ENCODE data around the gene INPP5D.
A peak's percentile ranks its signal among the peaks of the same experiment; 100 is the strongest.

Gene INPP5D

DNA sequence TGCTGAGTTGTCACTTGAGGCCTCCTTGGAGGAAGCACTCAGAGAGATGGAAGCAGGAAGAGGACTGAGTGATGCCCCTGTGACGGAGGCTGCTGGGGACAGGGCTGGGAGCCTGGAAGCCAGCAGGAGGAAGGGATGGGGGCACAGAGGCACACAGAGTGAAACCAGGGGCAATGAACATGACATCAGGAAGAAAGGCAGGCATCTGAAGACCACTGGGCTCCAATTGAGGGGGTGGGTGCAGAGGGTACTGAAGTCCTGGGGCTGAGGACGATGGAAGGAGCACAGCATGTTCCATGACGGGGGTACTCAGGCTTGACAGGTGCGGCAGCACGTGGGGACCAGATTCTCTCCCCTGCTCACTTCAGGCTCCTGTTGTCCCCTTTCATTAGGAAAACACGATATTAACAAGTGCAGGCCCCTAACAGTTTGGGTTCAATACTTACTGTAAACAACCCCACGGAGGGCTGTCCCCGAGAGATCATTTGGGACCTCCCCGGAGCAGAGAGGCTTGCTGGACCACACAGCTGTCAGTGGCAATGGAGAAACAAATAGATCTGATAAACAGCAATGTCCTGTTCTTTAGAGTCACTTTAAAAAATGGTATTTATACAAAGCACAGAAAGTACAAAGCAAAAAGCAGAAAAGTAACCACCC is 8.7 kb downstream of the INPP5D start:
- H3K27me3 Mint-ChIP-seq = no peaks in the 10 kb centered on the region
- peaks cover 27% of the 10 kb centered on the region for H3K36me3 Mint-ChIP-seq (ENCODE audit: low read depth)
- H3K27ac Mint-ChIP-seq = peak overlapping the region; percentile 47
- ATAC-seq (no peak), DNase-seq (no peak)
- peaks cover 69% of the 10 kb centered on the region for H3K4me1 Mint-ChIP-seq
- no peak overlapping the region for H3K4me3 Mint-ChIP-seq
- H3K9me3 Mint-ChIP-seq = peaks cover 4% of the 10 kb centered on the region

GRCh38 chr2:233072838-233073237 is 12.7 kb downstream of the INPP5D start:
- ATAC-seq (no peak), DNase-seq (no peak)
- Mint-ChIP-seq H3K36me3 (ENCODE audit: low read depth) (peaks cover 20% of the 10 kb centered on the region), H3K27me3 (no peaks in the 10 kb centered on the region), H3K9me3 (peaks cover 4% of the 10 kb centered on the region), H3K27ac (peak overlapping the region; percentile 69), H3K4me1 (peaks cover 39% of the 10 kb centered on the region), H3K4me3 (no peak overlapping the region)

DNA sequence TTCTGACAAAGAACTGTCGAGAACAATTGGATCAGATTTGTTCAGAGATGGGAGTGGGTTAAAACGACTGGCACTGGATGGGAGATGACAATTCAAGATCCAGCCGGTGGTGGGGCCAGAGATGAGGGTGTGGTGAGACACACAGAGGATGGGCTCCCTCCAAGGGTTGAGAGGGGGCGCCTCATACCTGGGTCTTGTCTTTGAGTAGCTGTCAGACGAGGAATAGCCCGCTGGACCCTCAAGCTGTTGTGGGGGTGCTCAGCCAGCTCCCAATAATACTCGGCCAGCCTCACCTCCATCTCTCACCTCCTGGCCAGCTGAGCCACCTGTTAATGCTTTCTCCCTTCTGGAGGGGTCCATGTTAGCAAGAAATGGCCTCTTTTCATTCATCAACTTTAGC is 14.0 kb downstream of the INPP5D start:
- peaks cover 23% of the 10 kb centered on the region for H3K36me3 Mint-ChIP-seq (ENCODE audit: low read depth)

DNA sequence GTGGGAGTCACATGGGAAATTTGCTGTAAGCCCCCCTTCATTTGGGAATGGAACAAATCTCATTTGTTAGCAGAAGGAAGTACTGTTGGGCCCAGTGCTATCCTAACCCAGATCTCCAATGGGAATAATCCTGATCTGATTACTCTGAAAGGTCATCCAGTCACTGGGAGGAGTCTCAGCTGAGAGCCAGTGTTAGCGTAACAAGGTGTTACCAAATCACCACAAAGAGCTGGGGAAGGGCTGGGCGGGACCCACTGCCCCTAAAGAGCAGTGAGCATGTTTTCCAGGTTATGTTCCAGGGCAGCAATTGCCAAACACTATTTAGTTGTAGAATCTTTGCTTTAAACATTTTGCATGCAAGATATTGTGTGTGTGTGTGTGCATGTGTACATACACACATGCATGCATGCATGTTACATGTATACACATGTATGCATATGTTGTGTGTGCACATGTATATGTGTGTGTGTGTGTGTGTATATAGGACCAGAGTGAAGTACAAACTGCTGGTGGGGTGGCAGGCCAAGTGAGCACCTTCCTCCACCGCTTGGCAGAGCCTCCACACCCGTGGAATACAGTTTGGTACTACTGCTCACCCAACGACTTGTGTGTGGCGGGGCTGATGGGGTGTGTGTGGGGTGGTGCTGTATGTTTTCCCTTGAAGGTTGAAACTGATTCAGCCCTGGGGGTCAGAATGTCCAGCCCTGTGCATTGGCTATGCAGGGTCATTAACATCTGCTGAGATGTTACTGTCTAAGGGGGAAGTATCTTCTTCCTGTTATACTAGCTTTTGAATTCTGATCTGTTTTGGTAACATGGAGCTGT is 15.2 kb downstream of the INPP5D start:
- H3K4me3 Mint-ChIP-seq = no peak overlapping the region
- no peaks in the 10 kb centered on the region for H3K27me3 Mint-ChIP-seq
- H3K27ac Mint-ChIP-seq = no peak overlapping the region
- ATAC-seq (peak; percentile 34), DNase-seq (no peak)
- H3K9me3 Mint-ChIP-seq = peaks cover 4% of the 10 kb centered on the region
- H3K36me3 Mint-ChIP-seq (ENCODE audit: low read depth) = peaks cover 32% of the 10 kb centered on the region
- H3K4me1 Mint-ChIP-seq = peaks cover 42% of the 10 kb centered on the region

More for the DNA sequence above, 14.0 kb downstream of the INPP5D start:
- ATAC-seq (no peak), DNase-seq (no peak)
- no peaks in the 10 kb centered on the region for H3K27me3 Mint-ChIP-seq
- no peak overlapping the region for H3K27ac Mint-ChIP-seq
- H3K9me3 Mint-ChIP-seq = peaks cover 4% of the 10 kb centered on the region
- peaks cover 42% of the 10 kb centered on the region for H3K4me1 Mint-ChIP-seq
- no peak overlapping the region for H3K4me3 Mint-ChIP-seq

DNA sequence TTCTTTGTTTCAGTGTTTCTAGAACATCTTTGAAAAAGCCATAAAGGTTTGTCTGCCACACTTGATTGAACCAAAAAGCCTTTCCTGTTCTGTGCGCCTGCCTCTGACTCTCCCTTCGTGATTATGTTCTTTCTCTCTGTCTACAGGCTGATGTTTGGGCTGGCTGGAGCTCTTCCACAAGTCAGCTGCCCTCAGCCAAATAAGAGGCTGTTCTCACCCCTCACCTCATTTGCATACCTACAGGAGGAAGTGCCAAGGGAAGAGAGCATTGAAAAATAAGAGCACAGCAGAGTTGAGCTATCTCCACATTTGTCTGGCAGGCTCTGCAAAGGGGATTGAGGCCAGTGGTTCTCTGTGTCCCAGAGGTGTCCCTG is 15.8 kb downstream of the INPP5D start:
- Mint-ChIP-seq H3K9me3 (peaks cover 4% of the 10 kb centered on the region), H3K27me3 (no peaks in the 10 kb centered on the region), H3K4me3 (no peak overlapping the region), H3K36me3 (ENCODE audit: low read depth) (peaks cover 31% of the 10 kb centered on the region), H3K27ac (no peak overlapping the region), H3K4me1 (peaks cover 42% of the 10 kb centered on the region)
- ATAC-seq (peak; percentile 53), DNase-seq (no peak)

GRCh38 chr2:233076749-233077148 is 16.6 kb downstream of the INPP5D start:
- peaks cover 30% of the 10 kb centered on the region for H3K36me3 Mint-ChIP-seq (ENCODE audit: low read depth)
- no peak overlapping the region for H3K4me3 Mint-ChIP-seq
- DNase-seq (no peak), ATAC-seq (no peak)
- peaks cover 2% of the 10 kb centered on the region for H3K9me3 Mint-ChIP-seq
- no peaks in the 10 kb centered on the region for H3K27me3 Mint-ChIP-seq
- no peak overlapping the region for H3K27ac Mint-ChIP-seq
- peaks cover 46% of the 10 kb centered on the region for H3K4me1 Mint-ChIP-seq

GRCh38 chr2:233079473-233079877 is 19.3 kb downstream of the INPP5D start:
- H3K27ac Mint-ChIP-seq = peak overlapping the region; percentile 76
- peak overlapping the region; percentile 49 for H3K4me3 Mint-ChIP-seq
- peaks cover 37% of the 10 kb centered on the region for H3K36me3 Mint-ChIP-seq (ENCODE audit: low read depth)
- peaks cover 68% of the 10 kb centered on the region for H3K4me1 Mint-ChIP-seq
- DNase-seq (no peak), ATAC-seq (no peak)
- no peaks in the 10 kb centered on the region for H3K9me3 Mint-ChIP-seq
- H3K27me3 Mint-ChIP-seq = no peaks in the 10 kb centered on the region

GRCh38 chr2:233079953-233080835 is 20.1 kb downstream of the INPP5D start:
- Mint-ChIP-seq H3K4me1 (peaks cover 75% of the 10 kb centered on the region), H3K36me3 (ENCODE audit: low read depth) (peaks cover 40% of the 10 kb centered on the region), H3K9me3 (no peaks in the 10 kb centered on the region), H3K4me3 (peak overlapping the region; percentile 56), H3K27ac (peak overlapping the region; percentile 81), H3K27me3 (no peaks in the 10 kb centered on the region)
- peak; percentile 14 for ATAC-seq
- no peak for DNase-seq

GRCh38 chr2:233080836-233081229 is 20.7 kb downstream of the INPP5D start:
- H3K36me3 Mint-ChIP-seq (ENCODE audit: low read depth) = peaks cover 40% of the 10 kb centered on the region
- no peaks in the 10 kb centered on the region for H3K9me3 Mint-ChIP-seq
- peak overlapping the region; percentile 62 for H3K4me3 Mint-ChIP-seq
- peaks cover 82% of the 10 kb centered on the region for H3K4me1 Mint-ChIP-seq
- ATAC-seq (no peak), DNase-seq (no peak)
- H3K27me3 Mint-ChIP-seq = no peaks in the 10 kb centered on the region
- peak overlapping the region; percentile 81 for H3K27ac Mint-ChIP-seq

GRCh38 chr2:233081232-233081730 is 21.1 kb downstream of the INPP5D start:
- DNase-seq = peak; percentile 58
- Mint-ChIP-seq H3K27ac (peak overlapping the region; percentile 81), H3K4me3 (peak overlapping the region; percentile 62), H3K9me3 (no peaks in the 10 kb centered on the region), H3K36me3 (ENCODE audit: low read depth) (peaks cover 40% of the 10 kb centered on the region), H3K27me3 (no peaks in the 10 kb centered on the region), H3K4me1 (peaks cover 86% of the 10 kb centered on the region)
- peak; percentile 82 for ATAC-seq

- Mint-ChIP-seq H3K4me1 (peaks cover 91% of the 10 kb centered on the region), H3K4me3 (peak overlapping the region; percentile 76), H3K9me3 (no peaks in the 10 kb centered on the region), H3K27me3 (no peaks in the 10 kb centered on the region), H3K36me3 (ENCODE audit: low read depth) (peaks cover 44% of the 10 kb centered on the region), H3K27ac (peak overlapping the region; percentile 81)
- DNase-seq = no peak
- ATAC-seq = peak; percentile 3
These were observed 21.6 kb downstream of the INPP5D start for GRCh38 chr2:233081731-233082221.

GRCh38 chr2:233082222-233082930 is 22.2 kb downstream of the INPP5D start:
- peaks cover 44% of the 10 kb centered on the region for H3K36me3 Mint-ChIP-seq (ENCODE audit: low read depth)
- DNase-seq (no peak), ATAC-seq (peak; percentile 55)
- H3K27me3 Mint-ChIP-seq = no peaks in the 10 kb centered on the region
- H3K9me3 Mint-ChIP-seq = no peaks in the 10 kb centered on the region
- peak overlapping the region; percentile 76 for H3K4me3 Mint-ChIP-seq
- H3K4me1 Mint-ChIP-seq = peaks cover 94% of the 10 kb centered on the region
- H3K27ac Mint-ChIP-seq = peak overlapping the region; percentile 81

DNA sequence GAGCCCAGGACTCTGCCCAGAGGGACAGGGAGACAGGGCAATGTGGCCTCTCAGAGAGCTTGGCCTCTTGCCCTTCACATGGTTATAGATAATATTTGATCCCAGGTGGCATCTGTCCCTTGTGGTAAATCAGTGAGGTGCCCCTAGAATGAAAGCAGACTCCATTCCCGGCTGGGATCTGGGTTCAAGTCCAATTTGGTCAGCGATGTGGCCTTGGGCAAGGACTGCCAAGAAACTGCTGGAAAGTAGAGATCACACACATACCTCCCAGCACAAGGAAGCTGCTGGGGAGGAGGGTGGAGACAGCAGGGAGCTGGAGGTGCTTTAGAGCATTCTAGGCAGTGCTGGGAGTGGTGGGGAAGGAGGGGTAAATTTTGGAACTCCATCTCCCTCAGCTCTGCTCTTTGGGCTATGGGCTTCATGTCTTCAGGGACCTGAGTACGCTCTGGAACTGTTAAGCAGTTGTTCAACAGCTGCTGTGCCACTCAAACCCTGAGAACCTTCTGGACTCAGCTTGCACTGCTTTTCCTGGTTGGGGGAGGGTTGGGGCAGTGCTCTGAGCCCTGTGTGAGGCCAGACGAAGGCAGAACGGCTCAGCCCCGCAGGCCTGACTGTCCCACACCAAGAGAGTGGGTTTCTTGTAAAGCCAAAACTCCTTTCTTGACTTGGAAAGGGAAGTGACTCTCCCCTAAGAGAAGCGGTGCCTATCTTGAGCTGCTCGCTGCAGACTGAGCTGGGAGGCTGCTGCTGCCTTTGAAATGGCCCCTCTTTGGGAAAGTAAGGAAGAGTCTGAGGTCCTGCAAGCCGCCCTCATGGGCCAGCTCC is 23.0 kb downstream of the INPP5D start:
- Mint-ChIP-seq H3K9me3 (no peaks in the 10 kb centered on the region), H3K27ac (peak overlapping the region; percentile 81), H3K4me3 (peak overlapping the region; percentile 76), H3K36me3 (ENCODE audit: low read depth) (peaks cover 50% of the 10 kb centered on the region), H3K27me3 (no peaks in the 10 kb centered on the region), H3K4me1 (peaks cover 93% of the 10 kb centered on the region)
- ATAC-seq (no peak), DNase-seq (no peak)

Measured in activated naive CD8-positive, alpha-beta T cell treated with anti-CD3 and anti-CD28 coated beads, Interleukin-2, amount 50 U/mL, for 24 hours (primary cell).